Activated CD4-positive, CD25-positive, alpha-beta regulatory T cell treated with anti-CD3 and anti-CD28 coated beads, Interleukin-2, amount 50 U/mL, for 72 hours (primary cell): ENCODE data around the gene EIF2S1.
"Not testable (repeated sequence)": the region's sequence is repeated elsewhere in the genome, so short reads cannot be mapped to it uniquely, and the experiment has no call there.

Experiments
- DNase-seq: peaks from one replicate; pipeline ENCODE4 v3.0.0; 2021

Gene EIF2S1

GRCh38 chr14:67413806-67414769 lies 54.0 kb downstream of the EIF2S1 start:
- DNase-seq, result no peak

DNA sequence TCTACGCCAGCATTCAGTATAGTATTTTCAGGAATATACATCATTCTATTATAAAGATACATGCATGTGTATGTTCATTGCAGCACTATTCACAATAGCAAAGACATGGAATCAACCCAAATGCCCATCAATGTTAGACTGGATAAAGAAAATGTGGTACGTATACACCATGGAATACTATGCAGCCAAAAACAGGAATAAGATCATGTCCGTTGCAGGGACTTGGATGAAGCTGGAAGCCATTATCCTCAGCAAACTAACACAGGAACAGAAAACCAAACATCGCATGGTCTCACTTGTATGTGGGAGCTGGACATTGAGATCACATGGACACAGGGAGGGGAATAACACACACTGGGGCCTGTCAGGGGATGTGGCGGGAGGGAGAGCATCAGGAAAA lies 55.5 kb downstream of the EIF2S1 start:
- not testable (repeated sequence) for DNase-seq

GRCh38 chr14:67416085-67416484 lies 56.0 kb downstream of the EIF2S1 start:
- DNase-seq, result no peak

GRCh38 chr14:67416810-67417209 lies 56.7 kb downstream of the EIF2S1 start:
- no peak for DNase-seq

DNA sequence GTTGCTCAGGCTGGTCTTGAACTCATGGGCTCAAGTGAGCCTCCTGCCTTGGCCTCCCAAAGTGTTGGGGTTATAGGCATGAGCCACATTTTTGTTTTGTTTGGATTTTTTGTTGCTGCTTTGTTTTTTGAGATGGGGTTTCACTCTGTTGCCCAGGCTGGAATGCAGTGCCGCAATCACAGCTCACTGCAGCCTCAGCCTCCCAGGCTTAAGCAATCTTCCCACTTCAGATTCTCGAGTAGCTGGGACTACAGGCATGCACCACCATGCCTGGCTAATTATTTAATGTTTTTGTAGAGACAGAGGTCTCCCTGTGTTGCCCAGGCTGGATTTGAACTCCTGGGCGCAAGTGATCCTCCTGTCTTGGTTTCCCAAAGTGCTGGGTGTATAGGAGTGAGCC lies 57.5 kb downstream of the EIF2S1 start:
- no peak for DNase-seq

- no peak for DNase-seq
These were observed 58.5 kb downstream of the EIF2S1 start for GRCh38 chr14:67418401-67419191.

- DNase-seq, result no peak
These were observed 60.1 kb downstream of the EIF2S1 start for GRCh38 chr14:67420102-67420739.

DNA sequence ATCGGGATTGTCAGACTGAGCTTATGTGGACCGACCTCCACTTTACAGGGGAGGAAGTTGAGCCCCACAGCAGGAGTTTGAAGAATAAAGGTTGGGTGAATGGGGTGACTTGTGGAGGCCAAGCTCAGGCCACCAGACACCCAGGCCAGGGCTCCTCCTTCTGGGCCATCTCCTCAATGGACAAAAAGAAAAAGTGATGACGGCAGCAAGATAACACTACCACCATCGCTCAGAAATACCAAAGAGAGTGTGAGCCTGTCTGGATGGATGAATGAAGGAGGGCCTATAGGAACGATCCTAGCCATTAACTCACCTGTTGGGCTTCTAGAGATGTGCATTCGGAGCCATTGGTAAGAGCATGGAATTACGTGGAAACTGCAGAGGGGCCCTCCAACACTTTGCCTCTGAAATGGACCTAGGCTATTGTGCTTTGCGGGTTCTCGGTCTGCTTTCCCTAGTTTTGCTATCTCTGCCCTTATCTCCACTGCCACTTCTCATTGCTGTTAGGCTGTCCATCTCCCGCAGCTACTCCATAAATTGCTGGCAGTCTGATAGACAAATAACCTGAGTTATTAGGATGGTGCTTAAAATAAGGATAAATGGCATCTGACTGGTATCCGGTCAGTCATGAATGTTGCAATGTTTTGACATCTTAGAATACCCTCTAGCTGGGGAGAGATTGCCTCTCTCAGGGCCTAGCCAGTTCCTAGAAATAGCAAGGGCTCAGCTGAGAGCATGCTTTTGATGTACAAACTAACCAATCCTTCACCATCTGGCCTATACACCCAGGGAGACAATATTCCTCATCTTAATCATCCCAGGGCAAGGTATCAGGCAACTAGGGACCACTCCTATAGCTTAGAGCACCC lies 61.5 kb downstream of the EIF2S1 start:
- DNase-seq, result no peak

DNA sequence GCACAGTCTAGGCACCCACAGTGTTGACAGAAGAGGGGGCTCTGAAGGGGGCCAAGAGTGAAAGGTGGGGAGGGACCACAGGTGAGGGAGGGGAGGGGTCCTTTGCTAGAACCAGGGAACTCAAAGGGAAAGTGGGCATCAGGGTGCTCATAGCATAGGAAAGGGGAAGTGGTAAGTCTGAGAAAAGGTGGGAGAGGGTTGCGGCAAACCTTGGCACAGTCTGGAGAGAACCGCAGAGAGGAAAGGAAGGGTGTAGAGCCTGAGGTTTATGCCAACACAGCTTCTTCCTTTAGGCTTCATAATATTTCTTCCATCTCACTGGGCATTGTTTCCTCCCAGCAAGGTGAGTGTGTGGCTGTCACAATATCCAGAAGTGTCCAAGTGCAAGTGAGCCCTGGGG lies 63.3 kb downstream of the EIF2S1 start:
- no peak for DNase-seq

GRCh38 chr14:67424539-67424938 lies 64.4 kb downstream of the EIF2S1 start:
- no peak for DNase-seq

DNA sequence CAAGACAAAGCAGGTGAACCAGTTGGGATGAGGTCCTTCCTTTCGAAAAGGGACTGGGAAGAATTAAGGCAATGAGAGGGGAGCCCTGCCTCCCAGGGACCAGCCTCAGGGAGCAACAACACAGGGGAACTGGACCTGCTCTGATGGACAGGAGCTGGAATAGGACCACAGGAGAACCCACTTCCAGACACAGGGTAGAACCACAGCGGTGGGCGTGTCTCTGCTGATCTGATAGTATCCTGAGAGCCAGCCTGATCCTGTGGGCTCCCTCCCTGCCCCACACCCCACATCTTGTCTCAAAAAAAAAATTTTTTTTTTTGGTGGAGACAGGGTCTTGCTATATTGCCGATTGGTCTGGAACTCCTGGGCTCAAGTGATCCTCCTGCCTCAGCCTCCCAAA lies 65.5 kb downstream of the EIF2S1 start:
- no peak for DNase-seq

DNA sequence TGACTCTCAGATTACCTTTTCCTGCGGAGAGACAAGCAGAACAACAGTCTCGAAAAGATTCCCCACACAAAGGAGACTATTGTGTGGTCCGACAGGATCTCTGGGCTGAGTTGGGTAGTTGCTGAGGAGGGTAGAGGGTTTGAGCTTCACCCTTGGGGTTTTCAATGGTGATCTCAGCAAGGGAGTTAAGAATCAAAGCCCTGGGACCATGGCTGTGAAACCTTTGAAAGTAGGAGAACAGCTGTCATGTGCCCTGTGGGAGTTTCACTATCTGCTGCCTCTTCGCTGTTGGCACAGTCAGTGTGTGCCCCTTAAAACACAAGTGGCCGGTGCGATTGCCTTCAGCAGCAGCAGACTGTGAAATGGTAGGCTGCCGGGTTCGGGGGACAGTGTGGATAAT lies 66.0 kb downstream of the EIF2S1 start:
- DNase-seq, result no peak

DNA sequence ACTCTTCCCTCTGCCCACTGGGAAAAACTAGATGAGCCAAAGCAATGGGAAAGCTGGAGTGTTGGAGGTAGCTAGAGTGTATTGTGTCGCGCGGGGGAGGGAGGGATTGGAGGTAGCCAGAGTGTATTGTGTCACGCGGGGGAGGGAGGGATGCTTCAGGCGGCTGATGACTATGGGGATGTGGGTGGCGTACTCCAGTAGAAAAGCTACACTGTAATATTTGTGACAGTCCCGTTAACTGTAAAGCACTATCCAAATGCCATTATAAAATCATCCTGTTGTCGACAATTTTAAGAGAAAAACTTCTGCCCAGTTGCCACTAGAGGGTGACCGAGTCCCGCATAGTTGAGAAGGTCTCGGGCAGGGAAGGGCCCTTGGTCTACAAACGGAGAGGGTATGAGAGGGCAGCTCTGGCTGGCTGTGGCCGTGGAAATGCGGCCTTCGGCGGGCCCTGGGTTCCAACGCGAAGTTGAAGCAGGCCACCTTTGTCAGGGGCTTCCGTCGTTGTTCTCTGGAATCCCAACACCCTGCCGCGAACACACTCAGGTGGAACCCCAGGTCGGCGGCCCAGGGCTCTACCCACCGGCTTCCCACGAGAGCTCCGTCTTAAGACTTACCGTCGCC lies 67.0 kb downstream of the EIF2S1 start:
- DNase-seq, result peak; percentile 64

GRCh38 chr14:67428501-67429031 lies 68.4 kb downstream of the EIF2S1 start:
- no peak for DNase-seq

DNA sequence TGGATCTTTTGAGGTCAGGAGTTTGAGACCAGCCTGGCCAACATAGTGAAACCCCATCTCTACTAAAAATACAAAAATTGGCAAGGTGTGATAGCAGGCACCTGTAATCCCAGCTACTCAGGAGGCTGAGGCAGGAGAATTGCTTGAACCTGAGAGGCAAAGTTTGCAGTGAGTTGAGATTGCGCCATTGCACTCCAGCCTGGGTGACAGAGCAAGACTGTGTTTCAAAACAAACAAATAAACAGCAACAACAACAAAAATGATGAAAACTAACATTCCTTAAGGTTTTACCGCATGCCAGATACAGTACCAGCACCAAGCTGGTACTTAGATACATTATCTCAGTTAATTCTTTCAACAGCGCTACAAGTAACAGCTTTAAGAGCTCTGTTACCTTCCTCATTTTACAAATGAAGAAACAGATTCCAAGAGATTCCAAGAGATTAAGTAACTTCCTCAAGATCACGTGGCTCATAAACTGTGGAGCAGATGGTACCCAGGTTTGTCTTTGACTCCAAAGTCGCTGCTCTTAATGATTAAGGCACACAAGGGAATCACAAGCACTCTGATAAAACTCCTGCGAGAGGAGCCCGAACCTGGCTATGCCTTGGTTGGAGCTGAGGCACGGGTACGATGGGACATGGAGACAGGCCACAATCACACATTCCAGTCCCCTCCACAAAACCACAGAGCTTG lies 69.5 kb downstream of the EIF2S1 start:
- DNase-seq, result no peak

DNA sequence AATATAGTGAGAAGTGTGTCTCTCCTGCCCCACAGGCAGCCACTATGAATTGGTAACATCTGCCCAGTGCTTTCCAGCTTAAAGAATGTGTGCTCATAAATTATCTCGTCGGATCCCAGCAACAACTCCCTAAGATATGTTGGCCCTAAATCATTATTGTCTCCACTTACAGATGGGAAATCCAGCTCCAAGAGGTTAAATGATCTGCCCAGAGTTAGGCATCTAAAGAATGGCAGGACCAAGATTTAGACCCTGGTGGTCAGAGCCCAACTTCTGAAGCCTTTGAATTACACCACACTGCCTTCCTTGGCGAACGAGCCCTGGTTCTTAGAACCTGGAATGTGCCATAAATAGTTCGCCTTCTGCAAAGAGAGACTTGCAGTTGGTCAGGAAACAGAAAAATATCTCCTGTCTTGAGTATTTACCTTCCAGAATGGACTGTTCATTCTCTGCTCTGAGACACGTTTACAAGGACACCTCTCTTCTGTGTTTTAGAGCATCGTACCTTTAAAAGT lies 72.0 kb downstream of the EIF2S1 start:
- no peak for DNase-seq

- no peak for DNase-seq
These were observed 75.5 kb downstream of the EIF2S1 start for GRCh38 chr14:67435603-67436002.
